Endothelial cell of umbilical vein (primary cell): ENCODE results near the gene HDGFL2. TPM values are rescaled to one million over a fixed set of nuclear protein-coding genes. Genes with fewer than 3 reads are reported as not detected.
"Not testable (repeated sequence)": the region's sequence is repeated elsewhere in the genome, so short reads cannot be mapped to it uniquely, and the experiment has no call there.

Experiments used
- BruUV-seq: library from RNA; stranded (reverse); fragments of 400-500 nt; replicated peaks from 2 replicates; lab custom pipeline; 2021; lab: Mats Ljungman, UMichigan
- CTCF ChIA-PET: fragments of 300-600, 350-600 bp; sonication (Branson Sonifier 250); formaldehyde crosslinking; loops from one replicate; lab custom pipeline; 2021; ENCODE audit warnings: antibody characterized with exemption, inconsistent platforms; lab: Charles Lee
- POLR2A ChIA-PET: fragments of 300-600, 350-600 bp; sonication (Branson Sonifier 250); formaldehyde crosslinking; loops from one replicate; lab custom pipeline; 2021; ENCODE audit warnings: antibody characterized with exemption, inconsistent platforms; lab: Charles Lee
- DNase-seq: peaks from one replicate; pipeline ENCODE4 v3.0.0-alpha.2; 2011; ENCODE audit warnings: low read depth, low spot score
- FAIRE-seq: peaks from 2 replicates; lab custom pipeline; 2011; peaks lifted over from hg19 to GRCh38; lab: Jason Lieb, UNC
- H2AFZ ChIP-seq: 2 replicates; pipeline ENCODE4 v1.6.0; 2012; ENCODE audit warnings: low read depth, low read length, control low read depth, inconsistent platforms
- H3K27ac ChIP-seq: 2 replicates; pipeline ENCODE4 v1.5.1; 2011; ENCODE audit warnings: low read depth, mild to moderate bottlenecking, control low read depth, low read length, moderate library complexity; ENCODE audit not compliant: insufficient read depth
- H3K27me3 ChIP-seq, 2 experiments: 2 replicates each; pipeline versions ENCODE4 v1.6.0 to v1.6.1; 2011; ENCODE audit warnings: low read length in 2 of 2, mixed read lengths in 1 of 2; ENCODE audit not compliant: control insufficient read depth in 2 of 2, insufficient read depth in 2 of 2
- H3K36me3 ChIP-seq, 2 experiments: 2 replicates in 1 of 2; 3 replicates in 1 of 2; pipeline ENCODE4 v1.5.1; 2011; ENCODE audit warnings: low read length in 2 of 2, mild to moderate bottlenecking in 1 of 2, moderate library complexity in 1 of 2; ENCODE audit not compliant: control insufficient read depth in 2 of 2, insufficient read depth in 2 of 2; ENCODE audit errors: extremely low read depth in 1 of 2
- H3K4me1 ChIP-seq: 3 replicates; pipeline ENCODE4 v1.5.1; 2011; ENCODE audit warnings: mild to moderate bottlenecking, low read length; ENCODE audit not compliant: control insufficient read depth, insufficient read depth; ENCODE audit errors: extremely low read depth
- H3K4me2 ChIP-seq: 2 replicates; pipeline ENCODE4 v1.6.1; 2011; ENCODE audit warnings: low read length, control low read depth, mixed read lengths; ENCODE audit not compliant: insufficient read depth
- H3K4me3 ChIP-seq, 3 experiments: fragments of 200-600 bp in 1 of 3; sonication (generic), shearing (Covaris generic) in 1 of 3; replicated peaks in 1 of 3; 2 replicates each; pipeline ENCODE4 v1.5.1; 2011 to 2016; ENCODE audit warnings: control low read depth in 3 of 3, low read length in 3 of 3, mild to moderate bottlenecking in 2 of 3, inconsistent platforms in 1 of 3, low read depth in 1 of 3, moderate library complexity in 1 of 3; ENCODE audit not compliant: insufficient read depth in 1 of 3
- H3K79me2 ChIP-seq: 2 replicates; pipeline ENCODE4 v1.6.0; 2012; ENCODE audit warnings: low read length, inconsistent platforms; ENCODE audit not compliant: control insufficient read depth, insufficient read depth
- H3K9ac ChIP-seq: replicated peaks from 2 replicates; pipeline ENCODE3; 2011; ENCODE audit warnings: low read length, control low read depth; ENCODE audit not compliant: insufficient read depth; ENCODE audit errors: extremely low read depth
- H3K9me1 ChIP-seq: replicated peaks from 3 replicates; pipeline ENCODE4 v1.6.0; 2011; ENCODE audit warnings: mild to moderate bottlenecking, low read length; ENCODE audit not compliant: control insufficient read depth, insufficient read depth; ENCODE audit errors: extremely low read depth
- H3K9me3 ChIP-seq: replicated peaks from 2 replicates; pipeline ENCODE4 v1.5.1; 2012; ENCODE audit warnings: low read length, inconsistent platforms; ENCODE audit not compliant: control insufficient read depth, insufficient read depth
- H4K20me1 ChIP-seq: replicated peaks from 2 replicates; pipeline ENCODE3; 2011; ENCODE audit warnings: mild to moderate bottlenecking, low read length; ENCODE audit not compliant: control insufficient read depth, insufficient read depth; ENCODE audit errors: extremely low read depth
- EZH2 ChIP-seq: IDR thresholded peaks from 2 replicates; pipeline ENCODE4 v1.6.1; 2012; ENCODE audit warnings: borderline replicate concordance, low read depth, mild to moderate bottlenecking, moderate library complexity, low read length, inconsistent platforms; ENCODE audit not compliant: severe bottlenecking
- FOS ChIP-seq: IDR thresholded peaks from 2 replicates; pipeline ENCODE4 v1.6.1; 2011; ENCODE audit warnings: mild to moderate bottlenecking, low read length, moderate library complexity, borderline replicate concordance; ENCODE audit not compliant: insufficient read depth
- GATA2 ChIP-seq: IDR thresholded peaks from 2 replicates; pipeline ENCODE4 v1.7.0; 2011; ENCODE audit warnings: low read depth, mild to moderate bottlenecking, moderate library complexity, mixed read lengths, low read length; ENCODE audit not compliant: insufficient read length, insufficient read depth
- JUN ChIP-seq: IDR thresholded peaks from 2 replicates; pipeline ENCODE4 v1.6.1; 2011; ENCODE audit warnings: borderline replicate concordance, low read depth; ENCODE audit not compliant: insufficient read length, insufficient read depth
- MYC ChIP-seq: IDR thresholded peaks from one replicate; pipeline ENCODE4 v1.6.1; 2011; ENCODE audit warnings: mild to moderate bottlenecking, low read depth, low read length
- POLR2A ChIP-seq: IDR thresholded peaks from 2 replicates; pipeline ENCODE4 v1.6.1; 2012; ENCODE audit warnings: low read depth, mild to moderate bottlenecking, control low read depth, low read length
- POLR2AphosphoS5 ChIP-seq: IDR thresholded peaks from 2 replicates; pipeline ENCODE4 v1.6.1; 2012; ENCODE audit warnings: low read depth, mild to moderate bottlenecking, control low read depth, low read length, moderate library complexity; ENCODE audit not compliant: insufficient read depth
- dilution Hi-C: fragments of 300-500 bp; cut with MboI; formaldehyde crosslinking; loops from one replicate; pipeline ENCODE4 v1.15.0; 2019; ENCODE audit warnings: low sequenced_read_pairs; ENCODE audit not compliant: extremely low pct_ligation_motif_present
- intact Hi-C: fragments of 100-400 bp; cut with micrococcal nuclease; formaldehyde crosslinking; loops from one replicate; pipeline ENCODE4 v1.10.0; 2022
- polyA plus RNA-seq, 4 experiments: library from polyadenylated mRNA; depleted of rRNA in 3 of 4; stranded (reverse) in 3 of 4; unstranded in 1 of 4; fragments of >200 nt; gene quantifications; 2 replicates each; pipeline versions ENCODE4 v1.2.1 to v1.2.3, GENCODE V29; 2011 to 2012; ENCODE audit warnings: missing spikeins in 1 of 4
- total RNA-seq: library from RNA; stranded (reverse); gene quantifications from 2 replicates; pipeline ENCODE4 v1.2.3, GENCODE V29; 2021
- TF ChIP-seq, protein P1 (sequence below), 2 donors: IDR thresholded peaks; 1 replicate in 1 of 2; 2 replicates in 1 of 2; pipeline ENCODE4 v1.5.1; 2011; ENCODE audit warnings: low read length in 2 of 2, mild to moderate bottlenecking in 2 of 2, moderate library complexity in 2 of 2, control low read depth in 1 of 2, inconsistent platforms in 1 of 2, low read depth in 1 of 2; ENCODE audit not compliant: insufficient read depth in 1 of 2; ENCODE audit errors: extremely low read depth in 1 of 2
- TF ChIP-seq, protein P2 (sequence below): IDR thresholded peaks from 2 replicates; pipeline ENCODE4 v1.6.1; 2011; ENCODE audit not compliant: insufficient read depth, insufficient read length

Gene HDGFL2
- total and polyA plus RNA-seq, 2 donors (not counting 3 experiments of a cell fraction or from before 2014, with no cell fraction given), result 39.1 to 79.6 TPM

DNA sequence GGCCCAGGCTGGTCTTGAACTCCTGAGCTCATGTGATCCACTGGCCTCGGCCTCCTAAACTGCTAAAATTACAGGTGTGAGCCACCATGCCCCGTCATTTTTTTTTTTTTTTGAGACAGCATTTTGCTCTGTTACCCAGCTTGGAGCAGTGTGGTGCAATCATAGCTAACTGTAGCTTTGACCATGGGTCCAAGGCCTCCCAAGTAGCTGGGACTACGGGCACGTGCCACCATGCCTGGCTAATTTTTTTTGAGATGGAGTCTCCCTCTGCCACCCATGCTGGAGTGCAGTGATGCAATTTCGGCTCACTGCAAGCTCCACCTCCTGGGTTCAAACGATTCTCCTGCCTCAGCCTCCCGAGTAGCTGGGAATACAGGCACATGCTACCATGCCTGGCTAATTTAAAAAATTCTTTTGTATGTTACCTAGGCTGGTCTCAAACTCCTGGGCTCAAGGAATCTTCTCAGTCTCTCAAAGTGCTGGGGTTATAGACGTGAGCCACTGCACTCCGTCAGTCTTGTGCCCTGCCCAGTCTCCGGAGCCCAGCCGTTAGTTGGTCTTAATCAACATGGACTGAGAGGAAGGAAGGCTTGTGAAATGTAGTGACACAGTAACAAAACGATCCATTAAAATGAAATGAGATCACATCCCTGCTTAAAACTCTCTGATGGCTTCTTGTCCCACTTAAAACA lies 69.2 kb downstream of the HDGFL2 start:
- intact Hi-C loops, result no loop called here
- H4K20me1 ChIP-seq, result no peaks in the 10 kb centered on the region
- no peaks in the 10 kb centered on the region for H3K9me1 ChIP-seq
- H3K9ac ChIP-seq, result no peak overlapping the region
- no peaks in the 10 kb centered on the region for H3K79me2 ChIP-seq
- DNase-seq (no peak), FAIRE-seq (no peak)
- ChIA-PET POLR2A (no interaction called here), CTCF (interaction anchor here (1.0 to 3.3 kb wide), 3 partner anchors 16 to 19 kb away, joined by 3 to 19 read pairs (median 4); partner anchors contain the start of gene SEMA6B)
- no peak overlapping the region for H3K27ac ChIP-seq
- no peaks in the 10 kb centered on the region for H3K9me3 ChIP-seq
- dilution Hi-C loops, result no loop called here
- no peak for TF ChIP-seq POLR2A
- TF ChIP-seq, protein P1, sequence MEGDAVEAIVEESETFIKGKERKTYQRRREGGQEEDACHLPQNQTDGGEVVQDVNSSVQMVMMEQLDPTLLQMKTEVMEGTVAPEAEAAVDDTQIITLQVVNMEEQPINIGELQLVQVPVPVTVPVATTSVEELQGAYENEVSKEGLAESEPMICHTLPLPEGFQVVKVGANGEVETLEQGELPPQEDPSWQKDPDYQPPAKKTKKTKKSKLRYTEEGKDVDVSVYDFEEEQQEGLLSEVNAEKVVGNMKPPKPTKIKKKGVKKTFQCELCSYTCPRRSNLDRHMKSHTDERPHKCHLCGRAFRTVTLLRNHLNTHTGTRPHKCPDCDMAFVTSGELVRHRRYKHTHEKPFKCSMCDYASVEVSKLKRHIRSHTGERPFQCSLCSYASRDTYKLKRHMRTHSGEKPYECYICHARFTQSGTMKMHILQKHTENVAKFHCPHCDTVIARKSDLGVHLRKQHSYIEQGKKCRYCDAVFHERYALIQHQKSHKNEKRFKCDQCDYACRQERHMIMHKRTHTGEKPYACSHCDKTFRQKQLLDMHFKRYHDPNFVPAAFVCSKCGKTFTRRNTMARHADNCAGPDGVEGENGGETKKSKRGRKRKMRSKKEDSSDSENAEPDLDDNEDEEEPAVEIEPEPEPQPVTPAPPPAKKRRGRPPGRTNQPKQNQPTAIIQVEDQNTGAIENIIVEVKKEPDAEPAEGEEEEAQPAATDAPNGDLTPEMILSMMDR (IDR thresholded peaks at IDR 0.05; ENCODE audit: extremely low read depth in 1 of 2, insufficient read depth in 1 of 2, low read depth in 1 of 2, low read length in 2 of 2), result no peak
- no peak for TF ChIP-seq GATA2
- TF ChIP-seq EZH2, result no peak
- no peak for TF ChIP-seq JUN
- no peak for TF ChIP-seq POLR2AphosphoS5
- no peak for TF ChIP-seq MYC
- TF ChIP-seq, protein P2, sequence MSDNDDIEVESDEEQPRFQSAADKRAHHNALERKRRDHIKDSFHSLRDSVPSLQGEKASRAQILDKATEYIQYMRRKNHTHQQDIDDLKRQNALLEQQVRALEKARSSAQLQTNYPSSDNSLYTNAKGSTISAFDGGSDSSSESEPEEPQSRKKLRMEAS, result no peak
- TF ChIP-seq FOS, result no peak
- H2AFZ ChIP-seq, result no peak overlapping the region
- H3K4me2 ChIP-seq, result no peak overlapping the region
- H3K4me3 ChIP-seq, result no peak overlapping the region
- peaks cover 0 to 7% of the 10 kb centered on the region in 2 experiments for H3K36me3 ChIP-seq
- peaks cover 8% of the 10 kb centered on the region for H3K4me1 ChIP-seq
- H3K27me3 ChIP-seq, result no peaks in the 10 kb centered on the region
- no TSS peak for BruUV-seq

DNA sequence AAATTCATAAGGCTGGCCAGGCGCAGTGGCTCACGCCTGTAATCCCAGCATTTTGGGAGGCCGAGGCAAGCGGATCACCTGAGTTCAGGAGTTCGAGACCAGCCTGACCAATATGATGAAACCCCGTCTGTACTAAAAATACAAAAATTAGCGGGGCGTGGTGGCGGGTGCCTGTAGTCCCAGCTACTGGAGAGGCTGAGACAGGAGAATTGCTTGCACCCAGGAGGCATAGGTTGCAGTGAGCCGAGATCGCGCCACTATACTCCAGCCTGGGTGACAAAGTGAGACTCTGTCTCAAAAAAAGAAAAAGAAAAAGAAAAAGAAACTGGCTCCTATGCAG lies 69.7 kb downstream of the HDGFL2 start:
- POLR2A ChIA-PET, H3K36me3 ChIP-seq, H3K9me1 ChIP-seq, H3K9me3 ChIP-seq, H3K4me2 ChIP-seq, dilution Hi-C loops, H3K27me3 ChIP-seq, H4K20me1 ChIP-seq, H3K4me3 ChIP-seq, DNase-seq, H3K79me2 ChIP-seq, BruUV-seq, H3K4me1 ChIP-seq, H3K9ac ChIP-seq, H3K27ac ChIP-seq, H2AFZ ChIP-seq, FAIRE-seq, intact Hi-C loops: not testable (repeated sequence)
- CTCF ChIA-PET, result interaction anchor here (0.8 to 3.3 kb wide), 2 partner anchors 17 to 26 kb away, joined by 3 to 19 read pairs; no protein-coding TSS in a partner anchor
